GM23338 (cell line): ENCODE measurements around the gene COL2A1. TPM values are rescaled to one million over a fixed set of nuclear protein-coding genes. Genes with fewer than 3 reads are reported as not detected.

Experiments
- ATAC-seq: fragments of 200-7000 bp; cut with Tn5 transposase; 3 replicates; pipeline ENCODE4 v1.9.1; 2020
- DNase-seq: peaks from one replicate; pipeline ENCODE4 v3.0.0-alpha.2; 2015; ENCODE audit warnings: low spot score
- H2AFZ ChIP-seq: fragments of 200-600 bp; sonication (generic); 2 replicates; pipeline ENCODE4 v1.8.0; 2016; ENCODE audit warnings: antibody characterized with exemption, mild to moderate bottlenecking, moderate library complexity
- H3F3A ChIP-seq: fragments of 200-600 bp; sonication (generic); replicated peaks from 2 replicates; pipeline ENCODE4 v1.8.0; 2017; ENCODE audit warnings: antibody characterized with exemption, mixed run types, low read depth
- H3K27ac ChIP-seq: fragments of 200-600 bp; sonication (generic); 2 replicates; pipeline ENCODE4 v1.6.1; 2016; ENCODE audit warnings: low read depth
- H3K27me3 ChIP-seq: fragments of 200-600 bp; sonication (generic); 2 replicates; pipeline ENCODE4 v1.8.0; 2016; ENCODE audit warnings: mild to moderate bottlenecking, mixed run types, moderate library complexity; ENCODE audit not compliant: insufficient read depth
- H3K36me3 ChIP-seq: fragments of 200-600 bp; sonication (generic); 2 replicates; pipeline ENCODE4 v1.8.0; 2016; ENCODE audit warnings: mild to moderate bottlenecking; ENCODE audit not compliant: insufficient read depth
- H3K4me1 ChIP-seq: fragments of 200-600 bp; sonication (generic); 2 replicates; pipeline ENCODE4 v1.8.0; 2016; ENCODE audit warnings: mild to moderate bottlenecking, moderate library complexity; ENCODE audit not compliant: insufficient read depth
- H3K4me2 ChIP-seq: fragments of 200-600 bp; sonication (generic); 2 replicates; pipeline ENCODE4 v1.7.1; 2017; ENCODE audit warnings: mixed run types
- H3K4me3 ChIP-seq: fragments of 200-600 bp; sonication (generic); 2 replicates; pipeline ENCODE4 v1.6.1; 2016; ENCODE audit warnings: mixed run types
- H3K79me2 ChIP-seq: fragments of 200-600 bp; sonication (generic); replicated peaks from 2 replicates; pipeline ENCODE4 v1.8.0; 2017; ENCODE audit warnings: mild to moderate bottlenecking; ENCODE audit not compliant: insufficient read depth
- H3K9me2 ChIP-seq: fragments of 200-600 bp; sonication (generic); 2 replicates; pipeline ENCODE4 v1.8.0; 2017; ENCODE audit not compliant: insufficient read depth
- H4K20me1 ChIP-seq: fragments of 200-600 bp; sonication (generic); replicated peaks from 2 replicates; pipeline ENCODE4 v1.8.0; 2017; ENCODE audit warnings: mild to moderate bottlenecking; ENCODE audit not compliant: insufficient read depth
- H3K27ac Mint-ChIP-seq: 2 replicates; pipeline ENCODE4 v1.8.0; 2020; ENCODE audit warnings: inconsistent platforms, mild to moderate bottlenecking, moderate library complexity, mixed read lengths
- H3K27me3 Mint-ChIP-seq: 3 replicates; pipeline ENCODE4 v1.8.0; 2022; ENCODE audit warnings: low read depth, mild to moderate bottlenecking, moderate library complexity, mixed read lengths, inconsistent platforms; ENCODE audit not compliant: insufficient read depth, poor library complexity
- H3K36me3 Mint-ChIP-seq: 3 replicates; pipeline ENCODE4 v1.8.0; 2021; ENCODE audit warnings: low read depth, mild to moderate bottlenecking, inconsistent platforms, moderate library complexity, mixed read lengths
- H3K4me1 Mint-ChIP-seq: 3 replicates; pipeline ENCODE4 v1.8.0; 2020; ENCODE audit warnings: mild to moderate bottlenecking, inconsistent platforms, mixed read lengths
- H3K4me3 Mint-ChIP-seq: 3 replicates; pipeline ENCODE4 v1.8.0; 2021; ENCODE audit warnings: moderate library complexity, mild to moderate bottlenecking, inconsistent platforms, mixed read lengths
- H3K9me3 Mint-ChIP-seq: 3 replicates; pipeline ENCODE4 v1.8.0; 2020; ENCODE audit warnings: moderate library complexity, mild to moderate bottlenecking, inconsistent platforms, mixed read lengths
- POLR2AphosphoS5 ChIP-seq: IDR thresholded peaks from 2 replicates; pipeline ENCODE4 v1.6.1; 2016; ENCODE audit warnings: antibody characterized with exemption, low read depth
- REST ChIP-seq: IDR thresholded peaks from one replicate; pipeline ENCODE4 v1.6.1; 2018; ENCODE audit warnings: antibody characterized with exemption; ENCODE audit not compliant: unreplicated experiment
- ZNF114 ChIP-seq: fragments of 250-450 bp; sonication (Bioruptor Pico); IDR thresholded peaks from 2 replicates; pipeline ENCODE4 v1.5.0; 2020; ENCODE audit warnings: mild to moderate bottlenecking, moderate library complexity
- ZNF331 ChIP-seq: fragments of 250-450 bp; sonication (Bioruptor Pico); IDR thresholded peaks from 2 replicates; pipeline ENCODE4 v1.5.0; 2020; ENCODE audit warnings: low read depth, mild to moderate bottlenecking, moderate library complexity
- polyA plus RNA-seq: library from polyadenylated mRNA; unstranded; fragments of >200 nt; fragmentation: Nextera tagmentation; extraction: Ambion mirVana; gene quantifications from 2 replicates; pipeline ENCODE4 v1.2.1, GENCODE V29; 2016
- total RNA-seq: library from RNA; depleted of rRNA; stranded (reverse); fragments of >200 nt; shearing (Covaris generic); gene quantifications from 2 replicates; pipeline ENCODE4 v1.2.3, GENCODE V29; 2014
- TF ChIP-seq, protein P1 (sequence below), 2 experiments: fragments of 200-600 bp in 1 of 2; sonication (generic) in 1 of 2; conservative IDR thresholded peaks; 2 replicates each; pipeline versions ENCODE4 v1.5.1 to v1.6.1; 2016 to 2017; ENCODE audit warnings: antibody characterized with exemption in 2 of 2, low read depth in 2 of 2, mild to moderate bottlenecking in 2 of 2, moderate library complexity in 1 of 2

COL2A1 gene
- total and polyA plus RNA-seq, 2 experiments from 2014 or later = 7.0 to 24.6 TPM

- no peak for TF ChIP-seq REST
- TF ChIP-seq, protein P1, sequence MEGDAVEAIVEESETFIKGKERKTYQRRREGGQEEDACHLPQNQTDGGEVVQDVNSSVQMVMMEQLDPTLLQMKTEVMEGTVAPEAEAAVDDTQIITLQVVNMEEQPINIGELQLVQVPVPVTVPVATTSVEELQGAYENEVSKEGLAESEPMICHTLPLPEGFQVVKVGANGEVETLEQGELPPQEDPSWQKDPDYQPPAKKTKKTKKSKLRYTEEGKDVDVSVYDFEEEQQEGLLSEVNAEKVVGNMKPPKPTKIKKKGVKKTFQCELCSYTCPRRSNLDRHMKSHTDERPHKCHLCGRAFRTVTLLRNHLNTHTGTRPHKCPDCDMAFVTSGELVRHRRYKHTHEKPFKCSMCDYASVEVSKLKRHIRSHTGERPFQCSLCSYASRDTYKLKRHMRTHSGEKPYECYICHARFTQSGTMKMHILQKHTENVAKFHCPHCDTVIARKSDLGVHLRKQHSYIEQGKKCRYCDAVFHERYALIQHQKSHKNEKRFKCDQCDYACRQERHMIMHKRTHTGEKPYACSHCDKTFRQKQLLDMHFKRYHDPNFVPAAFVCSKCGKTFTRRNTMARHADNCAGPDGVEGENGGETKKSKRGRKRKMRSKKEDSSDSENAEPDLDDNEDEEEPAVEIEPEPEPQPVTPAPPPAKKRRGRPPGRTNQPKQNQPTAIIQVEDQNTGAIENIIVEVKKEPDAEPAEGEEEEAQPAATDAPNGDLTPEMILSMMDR (conservative IDR thresholded peaks at IDR 0.05; ENCODE audit: low read depth in 2 of 2) = no peak
- no peak for TF ChIP-seq ZNF114 (CRISPR knock-in tag)
- no peak for TF ChIP-seq ZNF331 (CRISPR knock-in tag)
- TF ChIP-seq POLR2AphosphoS5 = no peak
These were observed 24.6 kb downstream of the COL2A1 start (continued) for GRCh38 chr12:47979686-47980085.

GRCh38 chr12:47979166-47979565, 25.1 kb downstream of the COL2A1 start:
- Mint-ChIP-seq H3K9me3 (no peaks in the 10 kb centered on the region), H3K4me3 (no peak overlapping the region), H3K27me3 (peaks cover 25% of the 10 kb centered on the region), H3K27ac (no peak overlapping the region), H3K4me1 (0 out of 3 replicates have a peak, but pooled peaks cover 6% of the 10 kb centered on the region), H3K36me3 (no peaks in the 10 kb centered on the region)
- no peaks in the 10 kb centered on the region for H3F3A ChIP-seq
- H2AFZ ChIP-seq = no peak overlapping the region
- H3K27me3 ChIP-seq = no peaks in the 10 kb centered on the region
- no peak for TF ChIP-seq ZNF331 (CRISPR knock-in tag)
- no peak for TF ChIP-seq ZNF114 (CRISPR knock-in tag)
- TF ChIP-seq POLR2AphosphoS5 = no peak
- TF ChIP-seq, protein P1 (conservative IDR thresholded peaks at IDR 0.05; ENCODE audit: low read depth in 2 of 2) = peak in 1 of 2 experiments; percentile 9; a peak in 1 of 4 replicates
- H3K4me1 ChIP-seq = no peaks in the 10 kb centered on the region
- H3K36me3 ChIP-seq = no peaks in the 10 kb centered on the region
- H3K27ac ChIP-seq = no peak overlapping the region
- no peaks in the 10 kb centered on the region for H3K79me2 ChIP-seq
- H3K9me2 ChIP-seq = no peaks in the 10 kb centered on the region
- ATAC-seq (peak; percentile 35), DNase-seq (no peak)
- no peak overlapping the region for H3K4me3 ChIP-seq
- H4K20me1 ChIP-seq = no peaks in the 10 kb centered on the region
- H3K4me2 ChIP-seq = no peak overlapping the region

GRCh38 chr12:47978598-47978873, 25.7 kb downstream of the COL2A1 start:
- H3K9me3 Mint-ChIP-seq = no peaks in the 10 kb centered on the region
- DNase-seq = no peak
- no peak overlapping the region for H3K4me3 ChIP-seq
- H2AFZ ChIP-seq = no peak overlapping the region
- H3F3A ChIP-seq = no peaks in the 10 kb centered on the region
- H3K4me3 Mint-ChIP-seq = no peak overlapping the region
- no peaks in the 10 kb centered on the region for H3K4me1 ChIP-seq
- no peaks in the 10 kb centered on the region for H3K36me3 Mint-ChIP-seq
- no peak overlapping the region for H3K27ac Mint-ChIP-seq
- ATAC-seq = no peak
- H3K27me3 Mint-ChIP-seq = peaks cover 27% of the 10 kb centered on the region
- no peaks in the 10 kb centered on the region for H3K79me2 ChIP-seq
- H3K36me3 ChIP-seq = no peaks in the 10 kb centered on the region
- no peak for TF ChIP-seq POLR2AphosphoS5
- H3K4me2 ChIP-seq = no peak overlapping the region
- H3K4me1 Mint-ChIP-seq = 0 out of 3 replicates have a peak, but pooled peaks cover 6% of the 10 kb centered on the region
- no peaks in the 10 kb centered on the region for H3K27me3 ChIP-seq
- H3K27ac ChIP-seq = no peak overlapping the region
- H3K9me2 ChIP-seq = no peaks in the 10 kb centered on the region
- no peaks in the 10 kb centered on the region for H4K20me1 ChIP-seq
